ENCODE data around the gene BACE1-AS.

- TF ChIP-seq CTCF (IDR thresholded peaks at IDR 0.05; ENCODE audit: poor library complexity) (no peak), EZH2 (IDR thresholded peaks at IDR 0.05; ENCODE audit: borderline replicate concordance) (no peak), EZH2phosphoT487 (IDR thresholded peaks at IDR 0.05; ENCODE audit: low read depth, severe bottlenecking, unreplicated experiment) (no peak)
Observed at GRCh38 chr11:117328375-117329010, 37.3 kb downstream of the BACE1-AS start.
